B cell (primary cell): ENCODE measurements around the gene CCDC97. TPM values are rescaled to one million over a fixed set of nuclear protein-coding genes. Genes with fewer than 3 reads are reported as not detected.

Experiments
- ATAC-seq: fragments of 200-7000 bp; cut with Tn5 transposase; one replicate; pipeline ENCODE4 v1.10.0; 2021; ENCODE audit warnings: low read depth, mild to moderate bottlenecking, moderate number of reproducible peaks, moderate library complexity
- CTCF ChIA-PET: fragments of 350-600 bp; sonication (Branson Sonifier 250); formaldehyde crosslinking; loops from one replicate; lab custom pipeline; 2021; ENCODE audit warnings: antibody characterized with exemption, inconsistent platforms; lab: Charles Lee
- POLR2A ChIA-PET: fragments of 350-600 bp; sonication (Branson Sonifier 250); formaldehyde crosslinking; loops from one replicate; lab custom pipeline; 2021; ENCODE audit warnings: antibody characterized with exemption; lab: Charles Lee
- DNase-seq: peaks from one replicate; pipeline ENCODE4 v3.0.0; 2013
- H2AFZ ChIP-seq: 2 replicates; pipeline ENCODE4 v1.6.1; 2012; ENCODE audit warnings: mild to moderate bottlenecking, low read depth, low read length; ENCODE audit not compliant: insufficient read depth, poor library complexity, severe bottlenecking
- H3K27ac ChIP-seq, 2 donors: 1 replicate in 1 of 2; 2 replicates in 1 of 2; pipeline ENCODE4 v1.5.1; 2012 to 2013; ENCODE audit warnings: low read length in 2 of 2, mild to moderate bottlenecking in 2 of 2, moderate library complexity in 1 of 2
- H3K27me3 ChIP-seq, 4 experiments: fragments of 200-600 bp in 1 of 4; sonication (generic) in 1 of 4; replicated peaks in 1 of 4; 1 replicate in 2 of 4; 2 replicates in 2 of 4; pipeline versions ENCODE4 v1.6.1 to v1.7.0; 2013 to 2016; ENCODE audit warnings: low read length in 3 of 4, mild to moderate bottlenecking in 2 of 4, mixed read lengths in 1 of 4, moderate library complexity in 1 of 4; ENCODE audit not compliant: insufficient read depth in 4 of 4, control insufficient read depth in 3 of 4; ENCODE audit errors: control extremely low read depth in 1 of 4
- H3K36me3 ChIP-seq, 2 experiments: replicated peaks in 1 of 2; 1 replicate in 1 of 2; 2 replicates in 1 of 2; pipeline versions ENCODE4 v1.6.1 to v1.7.1; 2013; ENCODE audit warnings: low read length in 1 of 2; ENCODE audit not compliant: insufficient read depth in 2 of 2, control insufficient read depth in 1 of 2; ENCODE audit errors: control extremely low read depth in 1 of 2, extremely low read depth in 1 of 2
- H3K4me1 ChIP-seq, 2 donors: fragments of 200-600 bp in 1 of 2; sonication (generic) in 1 of 2; 1 replicate in 1 of 2; 2 replicates in 1 of 2; pipeline versions ENCODE4 v1.5.1 to v1.6.1; 2013 to 2017; ENCODE audit warnings: low read length in 2 of 2; ENCODE audit not compliant: control insufficient read depth in 2 of 2, insufficient read depth in 2 of 2
- H3K4me2 ChIP-seq: replicated peaks from 2 replicates; pipeline ENCODE3; 2012; ENCODE audit warnings: mild to moderate bottlenecking, low read depth, low read length; ENCODE audit not compliant: poor library complexity, severe bottlenecking
- H3K4me3 ChIP-seq, 5 experiments: fragments of 200-600 bp in 1 of 5; sonication (generic) in 1 of 5; 1 replicate in 3 of 5; 2 replicates in 2 of 5; pipeline versions ENCODE4 v1.5.1 to v1.7.0; 2011 to 2016; ENCODE audit warnings: low read length in 4 of 5, mild to moderate bottlenecking in 4 of 5, low read depth in 2 of 5, control low read depth in 1 of 5, moderate library complexity in 1 of 5; ENCODE audit not compliant: insufficient read depth in 1 of 5; ENCODE audit errors: control extremely low read depth in 1 of 5, extremely low read depth in 1 of 5
- H3K79me2 ChIP-seq: fragments of 200-600 bp; sonication (generic); one replicate; pipeline ENCODE4 v1.6.0; 2016; ENCODE audit warnings: low read length; ENCODE audit not compliant: control insufficient read depth, insufficient read depth
- H3K9ac ChIP-seq: fragments of 200-600 bp; sonication (generic); 2 replicates; pipeline ENCODE4 v1.6.1; 2017; ENCODE audit warnings: mild to moderate bottlenecking, low read length, moderate library complexity
- H3K9me3 ChIP-seq, 3 donors: one replicate each; pipeline versions ENCODE4 v1.6.1 to v1.7.1; 2013; ENCODE audit warnings: low read length in 2 of 3; ENCODE audit not compliant: control insufficient read depth in 2 of 3, insufficient read depth in 1 of 3; ENCODE audit errors: control extremely low read depth in 1 of 3
- H4K20me1 ChIP-seq: 2 replicates; pipeline ENCODE4 v1.6.0; 2012; ENCODE audit warnings: mild to moderate bottlenecking, low read length; ENCODE audit not compliant: insufficient read depth, control insufficient read depth, poor library complexity, severe bottlenecking
- H3K27ac Mint-ChIP-seq: one replicate; pipeline ENCODE4 v1.8.0; 2021; ENCODE audit warnings: mixed read lengths
- H3K27me3 Mint-ChIP-seq: one replicate; pipeline ENCODE4 v1.8.0; 2021; ENCODE audit warnings: mixed read lengths
- H3K4me1 Mint-ChIP-seq: one replicate; pipeline ENCODE4 v1.8.0; 2021; ENCODE audit warnings: mixed read lengths
- H3K4me3 Mint-ChIP-seq: one replicate; pipeline ENCODE4 v1.8.0; 2021; ENCODE audit warnings: mixed read lengths
- H3K9me3 Mint-ChIP-seq: one replicate; pipeline ENCODE4 v1.8.0; 2022; ENCODE audit warnings: mixed read lengths; ENCODE audit not compliant: insufficient read depth
- EZH2 ChIP-seq: IDR thresholded peaks from 2 replicates; pipeline ENCODE4 v1.6.1; 2012; ENCODE audit warnings: borderline replicate concordance, low read depth, mild to moderate bottlenecking, moderate library complexity, low read length; ENCODE audit not compliant: insufficient read depth, poor library complexity, severe bottlenecking
- WGBS: methylation state at CpG from one replicate; pipeline ENCODE4 v1.1.5; 2013; ENCODE audit warnings: missing lambda C conversion rate; ENCODE audit not compliant: insufficient coverage; 5-methylcytosine and 5-hydroxymethylcytosine counted together
- intact Hi-C: fragments of 100-400 bp; cut with micrococcal nuclease; formaldehyde crosslinking; loops from one replicate; pipeline ENCODE4 v1.10.0; 2022
- polyA plus RNA-seq: library from polyadenylated mRNA; depleted of rRNA; stranded (reverse); fragments of >200 nt; gene quantifications from 2 replicates; pipeline ENCODE4 v1.2.3, GENCODE V29; 2012
- total RNA-seq, 2 donors: library from RNA; stranded (reverse); fragments of 120-200 nt in 1 of 2; gene quantifications; 1 replicate in 1 of 2; 2 replicates in 1 of 2; pipeline versions ENCODE4 v1.2.3 to v1.2.4, GENCODE V29; 2013 to 2022
- TF ChIP-seq, protein P1 (sequence below): fragments of 200-600 bp; IDR thresholded peaks from one replicate; pipeline ENCODE4 v1.8.0; 2022; ENCODE audit warnings: antibody characterized with exemption, mild to moderate bottlenecking

Gene CCDC97
- total and polyA plus RNA-seq, 2 donors (not counting 1 experiment from before 2014, with no cell fraction given) = 16.3 to 68.3 TPM

DNA sequence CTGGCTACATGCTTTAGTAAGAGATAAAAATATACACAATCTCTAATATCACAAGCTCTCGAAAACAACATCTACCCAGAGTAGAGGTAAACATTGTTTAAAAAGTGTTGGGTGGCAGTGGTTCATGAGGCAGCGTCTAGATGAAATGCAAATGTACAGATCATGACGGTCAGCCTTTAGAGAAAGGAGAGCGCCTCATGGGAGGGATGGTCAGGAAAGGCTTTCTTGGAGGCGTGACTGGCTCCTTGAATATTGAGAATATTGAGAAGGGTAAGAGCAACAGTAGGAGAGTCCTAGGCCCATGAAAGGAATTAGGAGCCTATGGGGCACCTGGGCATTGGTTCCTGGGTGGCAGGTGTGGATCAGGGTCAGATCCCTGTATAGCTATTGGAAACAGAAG lies 35.2 kb upstream of the CCDC97 start:
- no peak overlapping the region for H3K4me3 Mint-ChIP-seq
- Histone ChIP-seq H3K4me3 (no peak overlapping the region), H4K20me1 (peaks cover 51% of the 10 kb centered on the region), H3K27ac (no peak overlapping the region), H3K36me3 (peaks cover 20 to 93% of the 10 kb centered on the region in 2 experiments), H3K79me2 (peaks cover 41% of the 10 kb centered on the region), H3K9ac (no peak overlapping the region), H3K4me1 (no peaks in the 10 kb centered on the region), H2AFZ (no peak overlapping the region), H3K27me3 (no peaks in the 10 kb centered on the region), H3K9me3 (no peaks in the 10 kb centered on the region), H3K4me2 (no peak overlapping the region)
- no peaks in the 10 kb centered on the region for H3K27me3 Mint-ChIP-seq
- H3K9me3 Mint-ChIP-seq = no peaks in the 10 kb centered on the region
- DNase-seq = no peak
- no peak for ATAC-seq
- TF ChIP-seq, protein P1, sequence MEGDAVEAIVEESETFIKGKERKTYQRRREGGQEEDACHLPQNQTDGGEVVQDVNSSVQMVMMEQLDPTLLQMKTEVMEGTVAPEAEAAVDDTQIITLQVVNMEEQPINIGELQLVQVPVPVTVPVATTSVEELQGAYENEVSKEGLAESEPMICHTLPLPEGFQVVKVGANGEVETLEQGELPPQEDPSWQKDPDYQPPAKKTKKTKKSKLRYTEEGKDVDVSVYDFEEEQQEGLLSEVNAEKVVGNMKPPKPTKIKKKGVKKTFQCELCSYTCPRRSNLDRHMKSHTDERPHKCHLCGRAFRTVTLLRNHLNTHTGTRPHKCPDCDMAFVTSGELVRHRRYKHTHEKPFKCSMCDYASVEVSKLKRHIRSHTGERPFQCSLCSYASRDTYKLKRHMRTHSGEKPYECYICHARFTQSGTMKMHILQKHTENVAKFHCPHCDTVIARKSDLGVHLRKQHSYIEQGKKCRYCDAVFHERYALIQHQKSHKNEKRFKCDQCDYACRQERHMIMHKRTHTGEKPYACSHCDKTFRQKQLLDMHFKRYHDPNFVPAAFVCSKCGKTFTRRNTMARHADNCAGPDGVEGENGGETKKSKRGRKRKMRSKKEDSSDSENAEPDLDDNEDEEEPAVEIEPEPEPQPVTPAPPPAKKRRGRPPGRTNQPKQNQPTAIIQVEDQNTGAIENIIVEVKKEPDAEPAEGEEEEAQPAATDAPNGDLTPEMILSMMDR = no peak
- no peak for TF ChIP-seq EZH2
- no peaks in the 10 kb centered on the region for H3K4me1 Mint-ChIP-seq
- no peak overlapping the region for H3K27ac Mint-ChIP-seq
- WGBS = 100% methylated on average over 4 of the region's 5 CpGs
- POLR2A ChIA-PET = no interaction called here
- intact Hi-C loops = no loop called here
- CTCF ChIA-PET = no interaction called here

DNA sequence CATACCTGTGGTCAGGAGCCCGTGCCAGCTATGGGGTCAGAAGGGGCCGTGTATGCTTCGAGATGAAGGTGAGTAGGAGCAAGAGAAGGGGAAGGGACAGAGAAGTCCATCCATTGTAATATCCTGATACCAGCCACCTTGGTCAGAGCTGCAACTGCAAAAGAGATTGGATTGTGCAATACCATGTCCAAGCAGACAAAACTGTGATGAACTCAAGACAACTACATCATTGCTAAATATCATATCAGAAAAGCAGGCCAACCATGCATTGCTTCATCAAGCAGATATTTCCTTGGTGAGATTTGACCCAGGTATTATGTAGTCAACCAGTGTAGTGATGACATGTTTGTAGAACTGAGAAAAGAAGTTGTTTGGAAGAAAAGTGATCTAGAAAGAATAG lies 33.7 kb upstream of the CCDC97 start:
- peaks cover 37% of the 10 kb centered on the region for H3K79me2 ChIP-seq
- intact Hi-C loops = no loop called here
- H3K9me3 Mint-ChIP-seq = no peaks in the 10 kb centered on the region
- ATAC-seq = no peak
- H3K27me3 Mint-ChIP-seq = no peaks in the 10 kb centered on the region
- H2AFZ ChIP-seq = no peak overlapping the region
- no peak for DNase-seq
- POLR2A ChIA-PET = interaction anchor here (0.5 to 0.6 kb wide), 2 partner anchors 37 to 104 kb away, joined by 5 to 8 read pairs; no protein-coding TSS in a partner anchor
- WGBS = no CpG with 5 or more reads among the region's 3 CpGs
- no peak overlapping the region for H3K9ac ChIP-seq
- no peaks in the 10 kb centered on the region for H3K4me1 Mint-ChIP-seq
- no peaks in the 10 kb centered on the region for H3K9me3 ChIP-seq
- no peaks in the 10 kb centered on the region for H3K27me3 ChIP-seq
- H3K27ac Mint-ChIP-seq = no peak overlapping the region
- H3K4me2 ChIP-seq = no peak overlapping the region
- H3K4me3 ChIP-seq = no peak overlapping the region
- H4K20me1 ChIP-seq = peaks cover 42% of the 10 kb centered on the region
- no peak overlapping the region for H3K4me3 Mint-ChIP-seq
- H3K36me3 ChIP-seq = peaks cover 24 to 95% of the 10 kb centered on the region in 2 experiments
- TF ChIP-seq, protein P1 = no peak
- no peak for TF ChIP-seq EZH2
- no peaks in the 10 kb centered on the region for H3K4me1 ChIP-seq
- CTCF ChIA-PET = interaction anchor here (2.0 kb wide), 1 partner anchor 72 kb away, joined by 7 read pairs; no protein-coding TSS in a partner anchor
- no peak overlapping the region for H3K27ac ChIP-seq
